Vagina (tissue), 2 donors: Measurements from ENCODE around the gene RGL4.

Experiments
- POLR2A ChIP-seq, 2 donors: fragments of 450-650 bp; IDR thresholded peaks; one replicate each; pipeline ENCODE4 v1.6.1; 2017; ENCODE audit warnings: antibody characterized with exemption in 2 of 2, mild to moderate bottlenecking in 2 of 2, moderate library complexity in 2 of 2
- TF ChIP-seq, protein P1 (sequence below), 3 experiments: fragments of 450-650 bp in 2 of 3; fragments of 200-600 bp in 1 of 3; sonication (generic) in 1 of 3; IDR thresholded peaks; one replicate each; pipeline ENCODE4 v1.5.1; 2017 to 2019; ENCODE audit warnings: antibody characterized with exemption in 3 of 3, mild to moderate bottlenecking in 2 of 3, moderate library complexity in 2 of 3

DNA sequence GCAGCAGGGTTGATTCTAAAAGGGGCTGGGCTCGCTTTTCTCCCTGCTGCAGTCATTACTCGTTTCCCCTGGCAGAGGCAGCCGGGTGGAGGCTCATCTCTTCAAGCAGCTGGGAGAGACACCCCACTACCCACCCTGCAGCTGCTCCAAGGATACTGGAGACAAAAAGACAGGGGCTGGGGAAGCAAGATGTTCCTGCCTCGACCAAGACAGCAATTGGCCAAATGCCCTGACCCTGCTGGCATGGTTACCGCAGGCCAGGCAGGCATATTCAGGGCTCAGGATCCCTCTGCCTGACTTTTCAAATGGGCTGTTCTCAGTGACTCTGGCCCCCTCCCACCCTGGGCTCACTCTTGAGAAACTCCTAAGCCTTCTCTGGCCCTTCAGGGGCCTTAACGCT lies 6.8 kb upstream of the RGL4 start:
- TF ChIP-seq POLR2A (IDR thresholded peaks at IDR 0.05) = no peak
- TF ChIP-seq, protein P1, sequence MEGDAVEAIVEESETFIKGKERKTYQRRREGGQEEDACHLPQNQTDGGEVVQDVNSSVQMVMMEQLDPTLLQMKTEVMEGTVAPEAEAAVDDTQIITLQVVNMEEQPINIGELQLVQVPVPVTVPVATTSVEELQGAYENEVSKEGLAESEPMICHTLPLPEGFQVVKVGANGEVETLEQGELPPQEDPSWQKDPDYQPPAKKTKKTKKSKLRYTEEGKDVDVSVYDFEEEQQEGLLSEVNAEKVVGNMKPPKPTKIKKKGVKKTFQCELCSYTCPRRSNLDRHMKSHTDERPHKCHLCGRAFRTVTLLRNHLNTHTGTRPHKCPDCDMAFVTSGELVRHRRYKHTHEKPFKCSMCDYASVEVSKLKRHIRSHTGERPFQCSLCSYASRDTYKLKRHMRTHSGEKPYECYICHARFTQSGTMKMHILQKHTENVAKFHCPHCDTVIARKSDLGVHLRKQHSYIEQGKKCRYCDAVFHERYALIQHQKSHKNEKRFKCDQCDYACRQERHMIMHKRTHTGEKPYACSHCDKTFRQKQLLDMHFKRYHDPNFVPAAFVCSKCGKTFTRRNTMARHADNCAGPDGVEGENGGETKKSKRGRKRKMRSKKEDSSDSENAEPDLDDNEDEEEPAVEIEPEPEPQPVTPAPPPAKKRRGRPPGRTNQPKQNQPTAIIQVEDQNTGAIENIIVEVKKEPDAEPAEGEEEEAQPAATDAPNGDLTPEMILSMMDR (IDR thresholded peaks at IDR 0.05) = no peak
